Measurements from ENCODE around the gene CACUL1.

Gene CACUL1

DNA sequence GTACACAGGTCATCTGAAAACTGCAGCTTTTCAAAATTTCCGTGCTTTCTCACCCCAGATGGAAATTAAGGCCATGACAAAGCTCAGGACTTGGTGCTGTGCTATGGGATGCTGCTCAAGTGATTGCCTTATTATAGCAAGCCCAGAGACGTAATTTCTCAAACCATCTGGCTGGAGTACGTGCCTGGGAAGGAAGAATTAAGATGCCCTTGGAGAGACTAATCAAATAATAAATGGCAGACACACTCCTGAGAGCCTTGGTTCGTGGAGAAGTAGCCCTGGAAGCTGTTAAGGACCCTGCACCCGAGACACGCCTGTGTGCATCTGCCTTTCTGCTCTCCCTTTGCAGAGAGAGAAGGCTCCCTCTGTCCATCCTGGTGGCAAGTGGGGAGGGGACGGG, 121.0 kb downstream of the CACUL1 start:
- DNase-seq (ENCODE audit: low read depth) = no peak
- TF ChIP-seq, protein P1, sequence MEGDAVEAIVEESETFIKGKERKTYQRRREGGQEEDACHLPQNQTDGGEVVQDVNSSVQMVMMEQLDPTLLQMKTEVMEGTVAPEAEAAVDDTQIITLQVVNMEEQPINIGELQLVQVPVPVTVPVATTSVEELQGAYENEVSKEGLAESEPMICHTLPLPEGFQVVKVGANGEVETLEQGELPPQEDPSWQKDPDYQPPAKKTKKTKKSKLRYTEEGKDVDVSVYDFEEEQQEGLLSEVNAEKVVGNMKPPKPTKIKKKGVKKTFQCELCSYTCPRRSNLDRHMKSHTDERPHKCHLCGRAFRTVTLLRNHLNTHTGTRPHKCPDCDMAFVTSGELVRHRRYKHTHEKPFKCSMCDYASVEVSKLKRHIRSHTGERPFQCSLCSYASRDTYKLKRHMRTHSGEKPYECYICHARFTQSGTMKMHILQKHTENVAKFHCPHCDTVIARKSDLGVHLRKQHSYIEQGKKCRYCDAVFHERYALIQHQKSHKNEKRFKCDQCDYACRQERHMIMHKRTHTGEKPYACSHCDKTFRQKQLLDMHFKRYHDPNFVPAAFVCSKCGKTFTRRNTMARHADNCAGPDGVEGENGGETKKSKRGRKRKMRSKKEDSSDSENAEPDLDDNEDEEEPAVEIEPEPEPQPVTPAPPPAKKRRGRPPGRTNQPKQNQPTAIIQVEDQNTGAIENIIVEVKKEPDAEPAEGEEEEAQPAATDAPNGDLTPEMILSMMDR (conservative IDR thresholded peaks at IDR 0.05; ENCODE audit: control insufficient read depth, insufficient read depth, low read depth, low read length) = no peak
- no peak overlapping the region for H3K4me3 ChIP-seq (ENCODE audit: control insufficient read depth, low read depth, low read length)

DNA sequence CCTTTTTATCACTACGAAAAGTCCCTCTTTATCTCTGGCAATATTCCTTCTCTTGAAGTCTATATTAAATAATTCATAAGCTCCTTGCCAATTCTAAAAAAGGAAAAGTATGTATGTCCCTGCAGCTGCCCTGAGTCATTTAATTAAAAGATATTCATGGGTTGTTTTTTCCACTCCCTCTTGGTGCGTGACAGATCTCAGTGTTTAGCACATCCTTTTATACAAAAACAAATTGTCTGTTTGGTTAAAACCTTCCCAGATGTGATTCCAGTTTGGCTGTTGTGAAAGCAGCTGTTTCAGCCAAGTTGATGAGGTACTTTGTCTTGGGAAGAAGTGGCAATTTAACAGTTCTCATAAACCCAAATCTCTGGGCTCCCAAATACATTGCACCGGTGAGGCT, 125.6 kb downstream of the CACUL1 start:
- DNase-seq (ENCODE audit: low read depth) = peak; percentile 41
- no peak overlapping the region for H3K4me3 ChIP-seq (ENCODE audit: control insufficient read depth, low read depth, low read length)
- TF ChIP-seq, protein P1 (conservative IDR thresholded peaks at IDR 0.05; ENCODE audit: control insufficient read depth, insufficient read depth, low read depth, low read length) = no peak

DNA sequence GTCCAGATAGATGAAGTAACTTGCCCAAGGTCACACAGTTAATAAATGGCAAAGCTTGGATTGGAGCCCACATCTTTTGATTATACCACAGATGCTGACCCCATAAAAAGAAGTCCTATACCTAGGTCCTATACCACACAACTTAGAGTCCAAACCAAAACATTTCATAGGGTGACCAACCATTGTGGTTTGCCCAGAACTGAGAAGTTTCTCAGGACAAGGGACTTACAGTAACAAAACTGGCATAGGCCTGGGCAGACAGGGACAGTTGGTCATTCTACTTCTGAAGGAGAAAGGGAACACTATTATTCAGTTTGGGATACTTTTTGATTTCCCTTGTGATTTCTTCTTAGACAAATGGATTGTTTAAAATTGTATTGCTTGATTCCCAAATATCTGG, 126.4 kb downstream of the CACUL1 start:
- DNase-seq (ENCODE audit: low read depth) = no peak
- TF ChIP-seq, protein P1 (conservative IDR thresholded peaks at IDR 0.05; ENCODE audit: control insufficient read depth, insufficient read depth, low read depth, low read length) = no peak
- H3K4me3 ChIP-seq (ENCODE audit: control insufficient read depth, low read depth, low read length) = no peak overlapping the region

DNA sequence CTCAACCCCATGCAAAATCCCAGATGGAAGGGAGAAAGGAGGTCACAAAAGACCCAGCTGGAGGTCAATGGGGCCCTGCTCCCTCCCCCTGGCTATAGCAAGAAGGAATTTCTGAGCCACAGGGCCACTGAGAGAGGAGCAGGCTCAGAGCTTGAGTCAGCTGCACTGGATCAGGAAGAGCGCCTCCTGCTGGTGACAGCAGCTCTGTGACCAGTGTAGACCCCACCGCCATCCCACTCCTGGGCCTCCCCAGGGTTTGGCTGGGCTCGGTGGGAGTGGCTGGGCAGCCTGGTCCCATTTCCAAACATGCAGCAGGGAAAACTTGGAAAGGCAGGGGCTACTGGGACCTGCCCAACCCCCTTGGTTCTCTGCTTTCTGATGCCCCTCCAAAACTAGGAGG, 127.8 kb downstream of the CACUL1 start:
- DNase-seq (ENCODE audit: low read depth) = peak; percentile 4
- TF ChIP-seq, protein P1 (conservative IDR thresholded peaks at IDR 0.05; ENCODE audit: control insufficient read depth, insufficient read depth, low read depth, low read length) = peak; percentile 20
- H3K4me3 ChIP-seq (ENCODE audit: control insufficient read depth, low read depth, low read length) = no peak overlapping the region

All from fibroblast of mammary gland (primary cell).